Keratinocyte (primary cell): ENCODE results near the gene SERPINI2.

Experiments
- EZH2 ChIP-seq: IDR thresholded peaks from one replicate; pipeline ENCODE4 v1.6.1; 2012; ENCODE audit warnings: inconsistent platforms, mild to moderate bottlenecking, low read length, moderate library complexity
- TF ChIP-seq, protein P1 (sequence below), 3 experiments: IDR thresholded peaks in 1 of 3; conservative IDR thresholded peaks in 1 of 3; optimal IDR thresholded peaks in 1 of 3; 2 replicates in 2 of 3; 3 replicates in 1 of 3; pipeline versions ENCODE3 to v1.5.1; 2011; ENCODE audit warnings: low read length in 3 of 3, mild to moderate bottlenecking in 3 of 3, moderate library complexity in 2 of 3, control low read depth in 1 of 3, inconsistent platforms in 1 of 3; ENCODE audit not compliant: insufficient read depth in 2 of 3; ENCODE audit errors: extremely low read depth in 1 of 3

GRCh38 chr3:167497903-167498302 is 24.1 kb upstream of the SERPINI2 start:
- TF ChIP-seq, protein P1, sequence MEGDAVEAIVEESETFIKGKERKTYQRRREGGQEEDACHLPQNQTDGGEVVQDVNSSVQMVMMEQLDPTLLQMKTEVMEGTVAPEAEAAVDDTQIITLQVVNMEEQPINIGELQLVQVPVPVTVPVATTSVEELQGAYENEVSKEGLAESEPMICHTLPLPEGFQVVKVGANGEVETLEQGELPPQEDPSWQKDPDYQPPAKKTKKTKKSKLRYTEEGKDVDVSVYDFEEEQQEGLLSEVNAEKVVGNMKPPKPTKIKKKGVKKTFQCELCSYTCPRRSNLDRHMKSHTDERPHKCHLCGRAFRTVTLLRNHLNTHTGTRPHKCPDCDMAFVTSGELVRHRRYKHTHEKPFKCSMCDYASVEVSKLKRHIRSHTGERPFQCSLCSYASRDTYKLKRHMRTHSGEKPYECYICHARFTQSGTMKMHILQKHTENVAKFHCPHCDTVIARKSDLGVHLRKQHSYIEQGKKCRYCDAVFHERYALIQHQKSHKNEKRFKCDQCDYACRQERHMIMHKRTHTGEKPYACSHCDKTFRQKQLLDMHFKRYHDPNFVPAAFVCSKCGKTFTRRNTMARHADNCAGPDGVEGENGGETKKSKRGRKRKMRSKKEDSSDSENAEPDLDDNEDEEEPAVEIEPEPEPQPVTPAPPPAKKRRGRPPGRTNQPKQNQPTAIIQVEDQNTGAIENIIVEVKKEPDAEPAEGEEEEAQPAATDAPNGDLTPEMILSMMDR (optimal IDR thresholded peaks at IDR 0.05 in 1 of 3, IDR thresholded peaks at IDR 0.05 in 1 of 3, conservative IDR thresholded peaks at IDR 0.05 in 1 of 3; ENCODE audit: extremely low read depth in 1 of 3, insufficient read depth in 2 of 3, low read length in 3 of 3): no peak
- TF ChIP-seq EZH2: no peak
